Naive thymus-derived CD4-positive, alpha-beta T cell (primary cell): ENCODE measurements around the gene NUMB. TPM values are rescaled to one million over a fixed set of nuclear protein-coding genes. Genes with fewer than 3 reads are reported as not detected.

Source experiments
- ATAC-seq: fragments of 150-1000 bp; cut with Tn5 transposase; 2 replicates; pipeline ENCODE4 v1.10.0; 2021; ENCODE audit warnings: mild to moderate bottlenecking, moderate library complexity
- CTCF ChIA-PET: fragments of 350-600 bp; sonication (Branson Sonifier 250); formaldehyde crosslinking; loops from one replicate; lab custom pipeline; 2021; ENCODE audit warnings: antibody characterized with exemption; lab: Charles Lee
- POLR2A ChIA-PET: fragments of 350-600 bp; sonication (Branson Sonifier 250); formaldehyde crosslinking; loops from one replicate; lab custom pipeline; 2021; ENCODE audit warnings: antibody characterized with exemption, inconsistent platforms; lab: Charles Lee
- DNase-seq, 9 donors: peaks; one replicate each; pipeline versions ENCODE4 v3.0.0 to v3.0.0-alpha.2; 2020 to 2022; ENCODE audit warnings: mixed read lengths in 1 of 9
- H3K27ac ChIP-seq: one replicate; pipeline ENCODE4 v1.7.0; 2013; ENCODE audit warnings: mild to moderate bottlenecking, low read depth, low read length, moderate library complexity
- H3K27me3 ChIP-seq, 2 donors: one replicate each; pipeline ENCODE4 v1.7.0; 2013; ENCODE audit warnings: low read length in 2 of 2, mild to moderate bottlenecking in 2 of 2, moderate library complexity in 2 of 2; ENCODE audit not compliant: control insufficient read depth in 2 of 2, insufficient read depth in 2 of 2
- H3K36me3 ChIP-seq, 3 experiments: 1 replicate in 2 of 3; 2 replicates in 1 of 3; pipeline ENCODE4 v1.7.0; 2013; ENCODE audit warnings: low read length in 3 of 3, mild to moderate bottlenecking in 3 of 3, moderate library complexity in 1 of 3; ENCODE audit not compliant: insufficient read depth in 3 of 3, control insufficient read depth in 2 of 3
- H3K4me1 ChIP-seq, 2 donors: one replicate each; pipeline ENCODE4 v1.7.0; 2013; ENCODE audit warnings: low read length in 2 of 2, mild to moderate bottlenecking in 2 of 2, moderate library complexity in 1 of 2; ENCODE audit not compliant: control insufficient read depth in 2 of 2, insufficient read depth in 2 of 2
- H3K4me3 ChIP-seq: 2 replicates; pipeline ENCODE4 v1.7.0; 2013; ENCODE audit warnings: mild to moderate bottlenecking, low read length
- H3K9me3 ChIP-seq, 3 experiments: 1 replicate in 2 of 3; 2 replicates in 1 of 3; pipeline ENCODE4 v1.7.0; 2013; ENCODE audit warnings: low read length in 3 of 3; ENCODE audit not compliant: control insufficient read depth in 2 of 3
- H3K27ac Mint-ChIP-seq, 9 donors: one replicate each; pipeline ENCODE4 v1.8.0; 2020 to 2022; ENCODE audit warnings: mixed read lengths in 9 of 9, mild to moderate bottlenecking in 8 of 9, moderate library complexity in 5 of 9, inconsistent platforms in 2 of 9
- H3K27me3 Mint-ChIP-seq, 5 donors: one replicate each; pipeline ENCODE4 v1.8.0; 2021 to 2022; ENCODE audit warnings: mixed read lengths in 5 of 5, mild to moderate bottlenecking in 1 of 5
- H3K36me3 Mint-ChIP-seq, 5 donors: one replicate each; pipeline ENCODE4 v1.8.0; 2020 to 2022; ENCODE audit warnings: mixed read lengths in 5 of 5, mild to moderate bottlenecking in 3 of 5, inconsistent platforms in 1 of 5
- H3K4me1 Mint-ChIP-seq, 7 donors: one replicate each; pipeline ENCODE4 v1.8.0; 2020 to 2022; ENCODE audit warnings: mixed read lengths in 7 of 7, mild to moderate bottlenecking in 3 of 7, inconsistent platforms in 1 of 7
- H3K4me3 Mint-ChIP-seq, 10 donors: one replicate each; pipeline ENCODE4 v1.8.0; 2020 to 2022; ENCODE audit warnings: mild to moderate bottlenecking in 10 of 10, mixed read lengths in 10 of 10, moderate library complexity in 6 of 10, inconsistent platforms in 2 of 10
- H3K9me3 Mint-ChIP-seq, 11 donors: one replicate each; pipeline ENCODE4 v1.8.0; 2020 to 2022; ENCODE audit warnings: mixed read lengths in 11 of 11, mild to moderate bottlenecking in 4 of 11, inconsistent platforms in 1 of 11, moderate library complexity in 1 of 11
- intact Hi-C, 2 donors: fragments of 100-400 bp; cut with micrococcal nuclease; formaldehyde crosslinking; loops; one replicate each; pipeline ENCODE4 v1.15.1; 2023
- polyA plus RNA-seq, 2 donors: library from polyadenylated mRNA; unstranded; fragments of 300-500 nt; fragmentation: Illumina TruSeq; gene quantifications; one replicate each; pipeline ENCODE4 v1.2.3, GENCODE V29; 2021
- total RNA-seq, 6 experiments: library from RNA in 5 of 6; stranded (reverse) in 5 of 6; gene quantifications; 1 replicate in 5 of 6; 2 replicates in 1 of 6; pipeline ENCODE4 v1.2.3 and lab custom pipeline; 2021 to 2026

Gene NUMB
- total and polyA plus RNA-seq, 7 experiments from 2014 or later: 32.7 to 90.6 (median 49.0) TPM

- peaks cover 0 to 8% (median 0%) of the 10 kb centered on the region in 7 donors for H3K4me1 Mint-ChIP-seq
- H3K4me3 ChIP-seq: no peak overlapping the region
- no peaks in the 10 kb centered on the region for H3K4me1 ChIP-seq
- no peaks in the 10 kb centered on the region for H3K9me3 ChIP-seq
- no peaks in the 10 kb centered on the region for H3K27me3 ChIP-seq
- H3K4me3 Mint-ChIP-seq: no peak overlapping the region
- ATAC-seq (no peak), DNase-seq (no peak)
- POLR2A ChIA-PET: no interaction called here
- CTCF ChIA-PET: interaction anchor here (0.5 to 0.6 kb wide), 2 partner anchors 77 to 190 kb away, joined by 3 to 4 read pairs; no protein-coding TSS in a partner anchor
- H3K9me3 Mint-ChIP-seq: no peaks in the 10 kb centered on the region
- peaks cover 4 to 71% (median 7%) of the 10 kb centered on the region in 3 experiments for H3K36me3 ChIP-seq
- H3K36me3 Mint-ChIP-seq: peaks cover 26 to 59% (median 31%) of the 10 kb centered on the region in 5 donors
- no peaks in the 10 kb centered on the region for H3K27me3 Mint-ChIP-seq
- intact Hi-C loops: no loop called here
- H3K27ac Mint-ChIP-seq: peak overlapping the region in 1 of 9 donors; percentile 46
- H3K27ac ChIP-seq: no peak overlapping the region
These were observed 174.6 kb downstream of the NUMB start for GRCh38 chr14:73283608-73284379.

- peaks cover 4 to 72% (median 7%) of the 10 kb centered on the region in 3 experiments for H3K36me3 ChIP-seq
- Mint-ChIP-seq H3K27me3 (no peaks in the 10 kb centered on the region), H3K9me3 (no peaks in the 10 kb centered on the region), H3K4me1 (peaks cover 0 to 8% (median 0%) of the 10 kb centered on the region in 7 donors), H3K4me3 (no peak overlapping the region), H3K36me3 (peaks cover 25 to 66% (median 31%) of the 10 kb centered on the region in 5 donors), H3K27ac (no peak overlapping the region)
- H3K27me3 ChIP-seq: no peaks in the 10 kb centered on the region
- DNase-seq: no peak
- intact Hi-C loops: no loop called here
- ChIA-PET POLR2A (interaction anchor here (0.8 kb wide), 1 partner anchor 803 kb away, joined by 3 read pairs; the partner anchor contains the start of gene ALDH6A1), CTCF (no interaction called here)
- no peaks in the 10 kb centered on the region for H3K9me3 ChIP-seq
- ATAC-seq: no peak
- no peaks in the 10 kb centered on the region for H3K4me1 ChIP-seq
- H3K4me3 ChIP-seq: no peak overlapping the region
- H3K27ac ChIP-seq: no peak overlapping the region
These were observed 177.4 kb downstream of the NUMB start for GRCh38 chr14:73280903-73281302.

- H3K27ac Mint-ChIP-seq: no peak overlapping the region
- no peaks in the 10 kb centered on the region for H3K9me3 Mint-ChIP-seq
- no peaks in the 10 kb centered on the region for H3K27me3 ChIP-seq
- H3K9me3 ChIP-seq: no peaks in the 10 kb centered on the region
- no peaks in the 10 kb centered on the region for H3K27me3 Mint-ChIP-seq
- CTCF ChIA-PET: no interaction called here
- H3K36me3 Mint-ChIP-seq: peaks cover 12 to 52% (median 23%) of the 10 kb centered on the region in 5 donors
- ATAC-seq (no peak), DNase-seq (no peak)
- H3K36me3 ChIP-seq: peaks cover 4 to 39% (median 7%) of the 10 kb centered on the region in 3 experiments
- intact Hi-C loops: no loop called here
- H3K4me1 Mint-ChIP-seq: peaks cover 0 to 8% (median 0%) of the 10 kb centered on the region in 7 donors
- no peak overlapping the region for H3K27ac ChIP-seq
- no peak overlapping the region for H3K4me3 ChIP-seq
- H3K4me1 ChIP-seq: no peaks in the 10 kb centered on the region
- no peak overlapping the region for H3K4me3 Mint-ChIP-seq
- POLR2A ChIA-PET: no interaction called here
These were observed 181.0 kb downstream of the NUMB start for GRCh38 chr14:73277376-73277775.

GRCh38 chr14:73276836-73277235, 181.5 kb downstream of the NUMB start:
- no peak overlapping the region for H3K4me3 Mint-ChIP-seq
- no peak for DNase-seq
- H3K27ac Mint-ChIP-seq: no peak overlapping the region
- POLR2A ChIA-PET: no interaction called here
- no peaks in the 10 kb centered on the region for H3K4me1 ChIP-seq
- CTCF ChIA-PET: no interaction called here
- H3K4me3 ChIP-seq: no peak overlapping the region
- no peaks in the 10 kb centered on the region for H3K9me3 ChIP-seq
- H3K36me3 Mint-ChIP-seq: peaks cover 6 to 46% (median 24%) of the 10 kb centered on the region in 5 donors
- no peak overlapping the region for H3K27ac ChIP-seq
- H3K27me3 ChIP-seq: no peaks in the 10 kb centered on the region
- ATAC-seq: no peak
- peaks cover 1 to 33% (median 2%) of the 10 kb centered on the region in 3 experiments for H3K36me3 ChIP-seq
- H3K27me3 Mint-ChIP-seq: no peaks in the 10 kb centered on the region
- H3K9me3 Mint-ChIP-seq: no peaks in the 10 kb centered on the region
- intact Hi-C loops: no loop called here
- peaks cover 0 to 4% (median 0%) of the 10 kb centered on the region in 7 donors for H3K4me1 Mint-ChIP-seq

- Histone ChIP-seq H3K27ac (no peak overlapping the region), H3K4me3 (no peak overlapping the region), H3K36me3 (peaks cover 0 to 17% (median 0%) of the 10 kb centered on the region in 3 experiments), H3K9me3 (no peaks in the 10 kb centered on the region), H3K4me1 (no peaks in the 10 kb centered on the region), H3K27me3 (no peaks in the 10 kb centered on the region)
- H3K27me3 Mint-ChIP-seq: peaks cover 3 to 16% (median 15%) of the 10 kb centered on the region in 5 donors
- peak overlapping the region in 2 of 9 donors; percentile 17 to 28 for H3K27ac Mint-ChIP-seq
- ChIA-PET POLR2A (no interaction called here), CTCF (no interaction called here)
- DNase-seq: no peak
- intact Hi-C loops: no loop called here
- H3K9me3 Mint-ChIP-seq: no peaks in the 10 kb centered on the region
- no peak for ATAC-seq
- peaks cover 7 to 18% (median 10%) of the 10 kb centered on the region in 7 donors for H3K4me1 Mint-ChIP-seq
- H3K4me3 Mint-ChIP-seq: no peak overlapping the region
- H3K36me3 Mint-ChIP-seq: peaks cover 5 to 28% (median 20%) of the 10 kb centered on the region in 5 donors
These were observed 184.5 kb downstream of the NUMB start for GRCh38 chr14:73273799-73274198.

GRCh38 chr14:73272393-73272792, 186.0 kb downstream of the NUMB start:
- CTCF ChIA-PET: no interaction called here
- Histone ChIP-seq H3K9me3 (no peaks in the 10 kb centered on the region), H3K27me3 (no peaks in the 10 kb centered on the region), H3K27ac (no peak overlapping the region), H3K36me3 (peaks cover 0 to 15% (median 0%) of the 10 kb centered on the region in 3 experiments), H3K4me3 (no peak overlapping the region), H3K4me1 (no peaks in the 10 kb centered on the region)
- Mint-ChIP-seq H3K9me3 (no peaks in the 10 kb centered on the region), H3K27me3 (peaks cover 3 to 25% (median 18%) of the 10 kb centered on the region in 5 donors), H3K4me3 (no peak overlapping the region), H3K4me1 (peaks cover 7 to 19% (median 10%) of the 10 kb centered on the region in 7 donors), H3K27ac (no peak overlapping the region), H3K36me3 (peaks cover 5 to 28% (median 20%) of the 10 kb centered on the region in 5 donors)
- intact Hi-C loops: no loop called here
- DNase-seq: no peak
- POLR2A ChIA-PET: interaction anchor here (0.6 kb wide), 1 partner anchor 51 kb away, joined by 5 read pairs; no protein-coding TSS in a partner anchor
- ATAC-seq: no peak
